Stimulated activated effector memory CD8-positive, alpha-beta T cell treated with anti-CD3 and anti-CD28 coated beads, Interleukin-12 subunit alpha, Interleukin-12 subunit beta, amount 100 ng/mL, for 72 hours (primary cell): ENCODE data around the gene MUC13.
A peak's percentile ranks its signal among the peaks of the same experiment; 100 is the strongest.

Source experiments
- ATAC-seq: fragments of 150-1000 bp; cut with Tn5 transposase; 2 replicates; pipeline ENCODE4 v1.10.0; 2021
- DNase-seq, 2 donors: peaks; one replicate each; pipeline ENCODE4 v3.0.0; 2021 to 2022; ENCODE audit warnings: low spot score in 2 of 2
- H3K27ac Mint-ChIP-seq: one replicate; pipeline ENCODE4 v1.8.0; 2022; ENCODE audit warnings: mild to moderate bottlenecking, mixed read lengths
- H3K36me3 Mint-ChIP-seq: one replicate; pipeline ENCODE4 v1.8.0; 2022; ENCODE audit warnings: mild to moderate bottlenecking, mixed read lengths
- H3K4me1 Mint-ChIP-seq: one replicate; pipeline ENCODE4 v1.8.0; 2022; ENCODE audit warnings: mixed read lengths
- H3K4me3 Mint-ChIP-seq: one replicate; pipeline ENCODE4 v1.8.0; 2022; ENCODE audit warnings: mild to moderate bottlenecking, mixed read lengths
- H3K9me3 Mint-ChIP-seq: one replicate; pipeline ENCODE4 v1.8.0; 2022; ENCODE audit warnings: mixed read lengths

Gene MUC13

GRCh38 chr3:124927574-124928045 is 6.9 kb downstream of the MUC13 start:
- H3K36me3 Mint-ChIP-seq = no peaks in the 10 kb centered on the region
- H3K4me3 Mint-ChIP-seq = no peak overlapping the region
- DNase-seq (no peak), ATAC-seq (peak; percentile 62)
- peaks cover 6% of the 10 kb centered on the region for H3K4me1 Mint-ChIP-seq
- no peaks in the 10 kb centered on the region for H3K9me3 Mint-ChIP-seq
- no peak overlapping the region for H3K27ac Mint-ChIP-seq

- Mint-ChIP-seq H3K9me3 (no peaks in the 10 kb centered on the region), H3K4me1 (peaks cover 6% of the 10 kb centered on the region), H3K27ac (no peak overlapping the region), H3K4me3 (no peak overlapping the region), H3K36me3 (no peaks in the 10 kb centered on the region)
- DNase-seq = no peak
- no peak for ATAC-seq
These were observed 8.0 kb downstream of the MUC13 start for GRCh38 chr3:124926426-124927101.

GRCh38 chr3:124924741-124925140 is 9.8 kb downstream of the MUC13 start:
- no peak overlapping the region for H3K27ac Mint-ChIP-seq
- H3K36me3 Mint-ChIP-seq = no peaks in the 10 kb centered on the region
- DNase-seq = no peak
- no peaks in the 10 kb centered on the region for H3K9me3 Mint-ChIP-seq
- no peak for ATAC-seq
- peaks cover 6% of the 10 kb centered on the region for H3K4me1 Mint-ChIP-seq
- no peak overlapping the region for H3K4me3 Mint-ChIP-seq

GRCh38 chr3:124923833-124924232 is 10.7 kb downstream of the MUC13 start:
- Mint-ChIP-seq H3K9me3 (no peaks in the 10 kb centered on the region), H3K36me3 (no peaks in the 10 kb centered on the region), H3K4me3 (no peak overlapping the region), H3K4me1 (peaks cover 6% of the 10 kb centered on the region), H3K27ac (no peak overlapping the region)
- ATAC-seq = no peak
- DNase-seq = no peak

- Mint-ChIP-seq H3K4me1 (no peaks in the 10 kb centered on the region), H3K27ac (no peak overlapping the region), H3K36me3 (no peaks in the 10 kb centered on the region), H3K9me3 (no peaks in the 10 kb centered on the region), H3K4me3 (no peak overlapping the region)
- no peak for ATAC-seq
- no peak for DNase-seq
These were observed 13.8 kb downstream of the MUC13 start for GRCh38 chr3:124920718-124921117.

GRCh38 chr3:124919756-124920155 is 14.8 kb downstream of the MUC13 start:
- no peak overlapping the region for H3K4me3 Mint-ChIP-seq
- no peaks in the 10 kb centered on the region for H3K4me1 Mint-ChIP-seq
- no peaks in the 10 kb centered on the region for H3K36me3 Mint-ChIP-seq
- DNase-seq (no peak), ATAC-seq (no peak)
- no peaks in the 10 kb centered on the region for H3K9me3 Mint-ChIP-seq
- no peak overlapping the region for H3K27ac Mint-ChIP-seq

GRCh38 chr3:124918524-124918923 is 16.0 kb downstream of the MUC13 start:
- Mint-ChIP-seq H3K4me3 (no peak overlapping the region), H3K4me1 (no peaks in the 10 kb centered on the region), H3K27ac (no peak overlapping the region), H3K36me3 (no peaks in the 10 kb centered on the region), H3K9me3 (no peaks in the 10 kb centered on the region)
- DNase-seq = no peak
- no peak for ATAC-seq

GRCh38 chr3:124916837-124917409 is 17.6 kb downstream of the MUC13 start:
- H3K27ac Mint-ChIP-seq = no peak overlapping the region
- H3K4me1 Mint-ChIP-seq = no peaks in the 10 kb centered on the region
- H3K4me3 Mint-ChIP-seq = no peak overlapping the region
- DNase-seq = no peak
- no peaks in the 10 kb centered on the region for H3K36me3 Mint-ChIP-seq
- ATAC-seq = no peak
- H3K9me3 Mint-ChIP-seq = no peaks in the 10 kb centered on the region

GRCh38 chr3:124915254-124915653 is 19.3 kb downstream of the MUC13 start:
- no peak for ATAC-seq
- no peak overlapping the region for H3K27ac Mint-ChIP-seq
- no peak for DNase-seq
- H3K4me3 Mint-ChIP-seq = no peak overlapping the region
- no peaks in the 10 kb centered on the region for H3K9me3 Mint-ChIP-seq
- H3K4me1 Mint-ChIP-seq = no peaks in the 10 kb centered on the region
- H3K36me3 Mint-ChIP-seq = no peaks in the 10 kb centered on the region

GRCh38 chr3:124907957-124908356 is 26.6 kb downstream of the MUC13 start:
- DNase-seq = no peak
- Mint-ChIP-seq H3K9me3 (no peaks in the 10 kb centered on the region), H3K4me3 (no peak overlapping the region), H3K4me1 (no peaks in the 10 kb centered on the region), H3K27ac (no peak overlapping the region), H3K36me3 (no peaks in the 10 kb centered on the region)
- no peak for ATAC-seq

- Mint-ChIP-seq H3K36me3 (no peaks in the 10 kb centered on the region), H3K4me3 (no peak overlapping the region), H3K27ac (no peak overlapping the region), H3K9me3 (no peaks in the 10 kb centered on the region), H3K4me1 (peaks cover 6% of the 10 kb centered on the region)
- ATAC-seq (no peak), DNase-seq (no peak)
These were observed 29.6 kb downstream of the MUC13 start for GRCh38 chr3:124904835-124905492.

- Mint-ChIP-seq H3K4me1 (peaks cover 6% of the 10 kb centered on the region), H3K4me3 (no peak overlapping the region), H3K27ac (no peak overlapping the region), H3K36me3 (no peaks in the 10 kb centered on the region), H3K9me3 (no peaks in the 10 kb centered on the region)
- DNase-seq = no peak
- no peak for ATAC-seq
These were observed 30.4 kb downstream of the MUC13 start for GRCh38 chr3:124903896-124904834.

- Mint-ChIP-seq H3K9me3 (no peaks in the 10 kb centered on the region), H3K4me1 (peaks cover 6% of the 10 kb centered on the region), H3K4me3 (no peak overlapping the region), H3K27ac (no peak overlapping the region), H3K36me3 (no peaks in the 10 kb centered on the region)
- no peak for DNase-seq
- ATAC-seq = no peak
These were observed 37.6 kb downstream of the MUC13 start for GRCh38 chr3:124896824-124897526.

GRCh38 chr3:124895756-124896155 is 38.8 kb downstream of the MUC13 start:
- H3K9me3 Mint-ChIP-seq = no peaks in the 10 kb centered on the region
- H3K4me1 Mint-ChIP-seq = peaks cover 3% of the 10 kb centered on the region
- no peak for DNase-seq
- H3K36me3 Mint-ChIP-seq = no peaks in the 10 kb centered on the region
- H3K27ac Mint-ChIP-seq = no peak overlapping the region
- ATAC-seq = no peak
- no peak overlapping the region for H3K4me3 Mint-ChIP-seq

- Mint-ChIP-seq H3K9me3 (no peaks in the 10 kb centered on the region), H3K27ac (no peak overlapping the region), H3K36me3 (no peaks in the 10 kb centered on the region), H3K4me1 (no peaks in the 10 kb centered on the region), H3K4me3 (no peak overlapping the region)
- no peak for DNase-seq
- ATAC-seq = no peak
These were observed 41.0 kb downstream of the MUC13 start for GRCh38 chr3:124893526-124893925.
